ENCODE results near the gene NRP1.
A peak's percentile ranks its signal among the peaks of the same experiment; 100 is the strongest.

Gene NRP1

GRCh38 chr10:33249659-33250345, 84.7 kb downstream of the NRP1 start (continued):
- TF ChIP-seq ARNTL (CRISPR knock-in tag; IDR thresholded peaks at IDR 0.05; ENCODE audit: borderline replicate concordance, low read depth) = no peak
- no peak for TF ChIP-seq ISL1 (CRISPR knock-in tag; IDR thresholded peaks at IDR 0.05)
- no peak for TF ChIP-seq ZNF565 (CRISPR knock-in tag; conservative IDR thresholded peaks at IDR 0.05; ENCODE audit: low read depth)
- no peak for TF ChIP-seq CREB5 (CRISPR knock-in tag; IDR thresholded peaks at IDR 0.05; ENCODE audit: low read depth)
- TF ChIP-seq OSR1 (CRISPR knock-in tag; IDR thresholded peaks at IDR 0.05) = no peak
- no peak for TF ChIP-seq TCF4 (CRISPR knock-in tag; IDR thresholded peaks at IDR 0.05; ENCODE audit: borderline replicate concordance)
- TF ChIP-seq TOX (CRISPR knock-in tag; IDR thresholded peaks at IDR 0.05; ENCODE audit: borderline replicate concordance) = no peak
- TF ChIP-seq ZNF8 (CRISPR knock-in tag; IDR thresholded peaks at IDR 0.05) = no peak
- TF ChIP-seq RARB (CRISPR knock-in tag; IDR thresholded peaks at IDR 0.05) = no peak

- TF ChIP-seq ZNF8 (CRISPR knock-in tag; IDR thresholded peaks at IDR 0.05) = no peak
- no peak for TF ChIP-seq ZC3H10 (CRISPR knock-in tag; IDR thresholded peaks at IDR 0.05)
- no peak for TF ChIP-seq TSHZ2 (CRISPR knock-in tag; IDR thresholded peaks at IDR 0.05)
- no peak for TF ChIP-seq RARB (CRISPR knock-in tag; IDR thresholded peaks at IDR 0.05)
- no peak for TF ChIP-seq ISL1 (CRISPR knock-in tag; IDR thresholded peaks at IDR 0.05)
- TF ChIP-seq ARNTL (CRISPR knock-in tag; IDR thresholded peaks at IDR 0.05; ENCODE audit: borderline replicate concordance, low read depth) = no peak
- no peak for TF ChIP-seq SNAI2 (CRISPR knock-in tag; IDR thresholded peaks at IDR 0.05)
- no peak for ATAC-seq
Measured at GRCh38 chr10:33249137-33249536, 85.3 kb downstream of the NRP1 start.

GRCh38 chr10:33248638-33249037, 85.8 kb downstream of the NRP1 start:
- TF ChIP-seq ZFP30 (CRISPR knock-in tag; IDR thresholded peaks at IDR 0.05) (no peak), CREB5 (CRISPR knock-in tag; IDR thresholded peaks at IDR 0.05; ENCODE audit: low read depth) (no peak), BACH2 (CRISPR knock-in tag; IDR thresholded peaks at IDR 0.05; ENCODE audit: borderline replicate concordance) (no peak), ZC3H10 (CRISPR knock-in tag; IDR thresholded peaks at IDR 0.05) (no peak), ZNF8 (CRISPR knock-in tag; IDR thresholded peaks at IDR 0.05) (no peak), SNAI2 (CRISPR knock-in tag; IDR thresholded peaks at IDR 0.05) (no peak), ZNF70 (CRISPR knock-in tag; IDR thresholded peaks at IDR 0.05) (no peak), ARNTL (CRISPR knock-in tag; IDR thresholded peaks at IDR 0.05; ENCODE audit: borderline replicate concordance, low read depth) (no peak), PATZ1 (CRISPR knock-in tag; IDR thresholded peaks at IDR 0.05; ENCODE audit: borderline replicate concordance) (no peak), OSR1 (CRISPR knock-in tag; IDR thresholded peaks at IDR 0.05) (no peak)
- peak; percentile 31; the same call in 2 of the 3 replicates for ATAC-seq

GRCh38 chr10:33247221-33247922, 87.1 kb downstream of the NRP1 start:
- no peak for ATAC-seq
- TF ChIP-seq ARNTL (CRISPR knock-in tag; IDR thresholded peaks at IDR 0.05; ENCODE audit: borderline replicate concordance, low read depth) (no peak), ZFP30 (CRISPR knock-in tag; IDR thresholded peaks at IDR 0.05) (no peak), CSDC2 (CRISPR knock-in tag; IDR thresholded peaks at IDR 0.05) (no peak), ZNF8 (CRISPR knock-in tag; IDR thresholded peaks at IDR 0.05) (no peak), ZNF565 (CRISPR knock-in tag; conservative IDR thresholded peaks at IDR 0.05; ENCODE audit: low read depth) (no peak), CREB5 (CRISPR knock-in tag; IDR thresholded peaks at IDR 0.05; ENCODE audit: low read depth) (no peak), CSRNP3 (CRISPR knock-in tag; IDR thresholded peaks at IDR 0.05) (no peak), BACH2 (CRISPR knock-in tag; IDR thresholded peaks at IDR 0.05; ENCODE audit: borderline replicate concordance) (no peak), TCF4 (CRISPR knock-in tag; IDR thresholded peaks at IDR 0.05; ENCODE audit: borderline replicate concordance) (no peak), ZNF70 (CRISPR knock-in tag; IDR thresholded peaks at IDR 0.05) (no peak), ESRRG (CRISPR knock-in tag; IDR thresholded peaks at IDR 0.05) (no peak), POU6F1 (CRISPR knock-in tag; IDR thresholded peaks at IDR 0.05; ENCODE audit: borderline replicate concordance, low read depth) (no peak), PPARA (CRISPR knock-in tag; IDR thresholded peaks at IDR 0.05; ENCODE audit: borderline replicate concordance) (no peak)
